ENCODE data around the gene SYNPR.

SYNPR gene

GRCh38 chr3:63561879-63562278 is 283.8 kb downstream of the SYNPR start:
- no peaks in the 10 kb centered on the region for H3K4me1 ChIP-seq
- no peak for DNase-seq
- no peak for TF ChIP-seq CTCF (IDR thresholded peaks at IDR 0.05; ENCODE audit: low read depth, low read length)

GRCh38 chr3:63562323-63562722 is 284.2 kb downstream of the SYNPR start:
- H3K4me3 ChIP-seq (ENCODE audit: low read depth, low read length) = no peak overlapping the region
- no peak for DNase-seq
- H3K27me3 ChIP-seq = peaks cover 2% of the 10 kb centered on the region; the same call in 1 of the 2 replicates
- no peaks in the 10 kb centered on the region for H3K4me1 ChIP-seq
- TF ChIP-seq CTCF (IDR thresholded peaks at IDR 0.05; ENCODE audit: low read depth, low read length) = no peak
- no peaks in the 10 kb centered on the region for H3K36me3 ChIP-seq
- H3K9me3 ChIP-seq = no peaks in the 10 kb centered on the region

More at GRCh38 chr3:63561879-63562278, 283.8 kb downstream of the SYNPR start:
- Histone ChIP-seq H3K9me3 (no peaks in the 10 kb centered on the region), H3K36me3 (no peaks in the 10 kb centered on the region), H3K27me3 (peaks cover 2% of the 10 kb centered on the region; the same call in 1 of the 2 replicates), H3K4me3 (ENCODE audit: low read depth, low read length) (no peak overlapping the region)

- TF ChIP-seq CTCF (IDR thresholded peaks at IDR 0.05; ENCODE audit: low read depth, low read length) = no peak
- no peak for DNase-seq
- H3K4me1 ChIP-seq = no peaks in the 10 kb centered on the region
- H3K36me3 ChIP-seq = no peaks in the 10 kb centered on the region
- H3K4me3 ChIP-seq (ENCODE audit: low read depth, low read length) = no peak overlapping the region
- H3K9me3 ChIP-seq = no peaks in the 10 kb centered on the region
- no peaks in the 10 kb centered on the region for H3K27me3 ChIP-seq
Observed at GRCh38 chr3:63563572-63563971, 285.5 kb downstream of the SYNPR start.

- no peaks in the 10 kb centered on the region for H3K36me3 ChIP-seq
Observed at GRCh38 chr3:63565220-63565619, 287.1 kb downstream of the SYNPR start.

DNA sequence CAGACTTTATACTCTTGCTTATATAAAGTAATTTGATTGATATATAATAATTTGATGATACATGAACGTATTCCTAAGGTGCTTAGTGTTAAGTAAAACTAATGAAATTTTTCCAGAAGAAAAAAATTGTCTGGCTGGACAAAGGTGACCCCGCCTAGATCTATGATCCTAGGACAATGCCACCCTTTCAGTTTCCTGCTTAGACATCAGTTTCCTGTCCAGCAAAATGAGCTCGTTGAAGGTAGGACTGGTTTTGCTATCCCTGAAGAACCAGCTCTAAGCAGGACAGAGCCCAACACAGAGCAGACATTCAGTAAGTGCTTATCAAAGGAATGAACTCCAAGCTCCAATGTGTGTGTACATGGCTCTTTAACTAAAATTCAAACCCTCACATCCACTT is 293.6 kb downstream of the SYNPR start:
- TF ChIP-seq CTCF (IDR thresholded peaks at IDR 0.05; ENCODE audit: low read depth, low read length) = no peak
- no peaks in the 10 kb centered on the region for H3K4me1 ChIP-seq
- no peaks in the 10 kb centered on the region for H3K9me3 ChIP-seq
- H3K4me3 ChIP-seq (ENCODE audit: low read depth, low read length) = no peak overlapping the region
- no peaks in the 10 kb centered on the region for H3K36me3 ChIP-seq
- no peak for DNase-seq
- H3K27me3 ChIP-seq = peaks cover 18% of the 10 kb centered on the region

More at GRCh38 chr3:63565220-63565619, 287.1 kb downstream of the SYNPR start:
- H3K4me3 ChIP-seq (ENCODE audit: low read depth, low read length) = no peak overlapping the region
- H3K4me1 ChIP-seq = no peaks in the 10 kb centered on the region
- peak; percentile 32; the same call in 1 of the 2 replicates for TF ChIP-seq CTCF (IDR thresholded peaks at IDR 0.05; ENCODE audit: low read depth, low read length)
- DNase-seq = peak; percentile 6
- no peaks in the 10 kb centered on the region for H3K9me3 ChIP-seq
- H3K27me3 ChIP-seq = peaks cover 3% of the 10 kb centered on the region

GRCh38 chr3:63576846-63577245 is 298.7 kb downstream of the SYNPR start:
- Histone ChIP-seq H3K4me3 (ENCODE audit: low read depth, low read length) (no peak overlapping the region), H3K36me3 (no peaks in the 10 kb centered on the region), H3K9me3 (no peaks in the 10 kb centered on the region), H3K4me1 (no peaks in the 10 kb centered on the region), H3K27me3 (peaks cover 11% of the 10 kb centered on the region)
- no peak for TF ChIP-seq CTCF (IDR thresholded peaks at IDR 0.05; ENCODE audit: low read depth, low read length)
- no peak for DNase-seq

Measured in BE2C (cell line).